NB4 (cell line): Measurements from ENCODE around the gene MOGAT2.

Source experiments
- MYC ChIP-seq: IDR thresholded peaks from 2 replicates; pipeline ENCODE4 v1.6.1; 2011; ENCODE audit warnings: low read depth, low read length
- POLR2A ChIP-seq: IDR thresholded peaks from 2 replicates; pipeline ENCODE4 v1.6.1; 2011; ENCODE audit warnings: mild to moderate bottlenecking; ENCODE audit not compliant: insufficient read length; ENCODE audit errors: extremely low read depth

DNA sequence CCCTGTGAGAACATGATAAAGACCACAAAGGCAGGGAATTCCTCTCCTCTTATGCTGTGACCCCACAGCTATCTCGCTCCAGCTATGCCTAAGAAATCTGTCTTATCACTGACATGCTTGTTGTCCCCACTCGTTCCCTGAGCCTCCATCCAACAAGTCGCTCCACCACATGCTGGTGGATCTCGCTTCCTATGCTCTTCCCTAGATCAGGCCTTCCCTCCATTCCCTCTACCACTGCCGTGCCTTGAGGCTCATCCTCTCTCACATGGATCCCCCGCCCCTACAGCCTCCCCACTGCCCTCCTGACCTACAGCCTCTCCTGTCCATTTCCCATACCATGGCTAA lies 49.6 kb downstream of the MOGAT2 start:
- TF ChIP-seq MYC (no peak), POLR2A (no peak)
